ENCODE data around the gene MSRB1. TPM values are rescaled to one million over a fixed set of nuclear protein-coding genes. Genes with fewer than 3 reads are reported as not detected.

The MSRB1 gene
- total RNA-seq, 1 experiment from 2014 or later: 5.8 TPM

DNA sequence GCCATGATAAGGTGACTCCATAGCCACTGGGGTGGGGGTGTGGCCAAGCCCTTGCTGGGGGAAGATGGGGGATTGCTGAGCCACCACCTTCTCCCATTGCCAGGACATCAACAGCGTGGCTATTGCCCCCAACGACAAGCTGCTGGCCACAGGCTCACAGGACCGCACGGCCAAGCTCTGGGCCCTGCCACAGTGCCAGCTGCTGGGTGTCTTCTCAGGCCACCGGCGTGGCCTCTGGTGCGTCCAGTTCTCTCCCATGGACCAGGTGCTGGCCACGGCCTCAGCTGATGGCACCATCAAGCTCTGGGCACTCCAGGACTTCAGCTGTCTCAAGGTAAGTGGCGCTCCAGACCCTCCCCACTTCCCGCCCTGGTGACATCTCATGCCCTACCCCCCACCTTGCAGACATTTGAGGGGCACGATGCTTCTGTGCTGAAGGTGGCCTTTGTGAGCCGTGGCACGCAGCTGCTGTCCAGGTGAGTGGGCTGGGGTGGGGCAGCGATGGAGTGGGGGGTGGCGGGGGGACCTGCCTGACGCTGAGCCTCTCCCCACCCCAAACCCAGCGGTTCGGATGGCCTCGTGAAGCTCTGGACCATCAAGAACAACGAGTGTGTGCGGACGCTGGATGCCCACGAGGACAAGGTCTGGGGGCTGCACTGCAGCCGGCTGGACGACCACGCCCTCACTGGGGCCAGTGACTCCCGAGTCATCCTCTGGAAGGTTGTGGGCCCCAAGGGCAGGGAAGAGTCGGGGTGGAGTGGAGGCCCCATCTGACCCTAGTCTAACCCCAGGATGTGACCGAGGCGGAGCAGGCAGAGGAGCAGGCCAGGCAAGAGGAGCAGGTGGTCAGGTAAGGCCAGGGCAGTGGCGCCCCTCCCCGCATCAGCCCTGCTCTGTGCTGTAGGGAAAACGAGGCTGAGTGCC is 34.2 kb upstream of the MSRB1 start:
- DNase-seq (ENCODE audit: unreplicated experiment): no peak
- peaks cover 30% of the 10 kb centered on the region for H3K36me3 Mint-ChIP-seq (ENCODE audit: insufficient read depth, unreplicated experiment)
- BruUV-seq (replicated peaks): no TSS peak

GRCh38 chr16:1976216-1976520 is 33.2 kb upstream of the MSRB1 start:
- BruUV-seq (replicated peaks): no TSS peak
- H3K4me3 Mint-ChIP-seq (ENCODE audit: unreplicated experiment): no peak overlapping the region
- H3K4me1 Mint-ChIP-seq (ENCODE audit: insufficient read depth, unreplicated experiment): peaks cover 12% of the 10 kb centered on the region
- no peak overlapping the region for H3K27ac Mint-ChIP-seq (ENCODE audit: low read depth, unreplicated experiment)
- no peaks in the 10 kb centered on the region for H3K27me3 Mint-ChIP-seq (ENCODE audit: insufficient read depth, unreplicated experiment)
- H3K9me3 Mint-ChIP-seq (ENCODE audit: unreplicated experiment): no peaks in the 10 kb centered on the region
- CTCF ChIA-PET: no interaction called here
- TF ChIP-seq CTCF (IDR thresholded peaks at IDR 0.05; ENCODE audit: unreplicated experiment): no peak
- POLR2A ChIA-PET: interaction anchor here (1.2 kb wide), 1 partner anchor 179 kb away, joined by 3 read pairs; no protein-coding TSS in a partner anchor
- intact Hi-C loops (cut with micrococcal nuclease): no loop called here
- DNase-seq (ENCODE audit: unreplicated experiment): no peak
- H3K36me3 Mint-ChIP-seq (ENCODE audit: insufficient read depth, unreplicated experiment): peaks cover 30% of the 10 kb centered on the region

More for the DNA sequence above, 34.2 kb upstream of the MSRB1 start:
- Mint-ChIP-seq H3K27ac (ENCODE audit: low read depth, unreplicated experiment) (no peak overlapping the region), H3K9me3 (ENCODE audit: unreplicated experiment) (no peaks in the 10 kb centered on the region), H3K4me1 (ENCODE audit: insufficient read depth, unreplicated experiment) (peaks cover 6% of the 10 kb centered on the region), H3K4me3 (ENCODE audit: unreplicated experiment) (no peak overlapping the region), H3K27me3 (ENCODE audit: insufficient read depth, unreplicated experiment) (no peaks in the 10 kb centered on the region)
- ChIA-PET CTCF (interaction anchor here (0.5 kb wide), 1 partner anchor 165 kb away, joined by 3 read pairs; no protein-coding TSS in a partner anchor), POLR2A (interaction anchor here (0.5 to 6.2 kb wide), 5 partner anchors 11 to 227 kb away, joined by 3 to 56 read pairs (median 3); partner anchors contain the start of genes RPS2 and TRAF7)
- intact Hi-C loops (cut with micrococcal nuclease): no loop called here
- no peak for TF ChIP-seq CTCF (IDR thresholded peaks at IDR 0.05; ENCODE audit: unreplicated experiment)

DNA sequence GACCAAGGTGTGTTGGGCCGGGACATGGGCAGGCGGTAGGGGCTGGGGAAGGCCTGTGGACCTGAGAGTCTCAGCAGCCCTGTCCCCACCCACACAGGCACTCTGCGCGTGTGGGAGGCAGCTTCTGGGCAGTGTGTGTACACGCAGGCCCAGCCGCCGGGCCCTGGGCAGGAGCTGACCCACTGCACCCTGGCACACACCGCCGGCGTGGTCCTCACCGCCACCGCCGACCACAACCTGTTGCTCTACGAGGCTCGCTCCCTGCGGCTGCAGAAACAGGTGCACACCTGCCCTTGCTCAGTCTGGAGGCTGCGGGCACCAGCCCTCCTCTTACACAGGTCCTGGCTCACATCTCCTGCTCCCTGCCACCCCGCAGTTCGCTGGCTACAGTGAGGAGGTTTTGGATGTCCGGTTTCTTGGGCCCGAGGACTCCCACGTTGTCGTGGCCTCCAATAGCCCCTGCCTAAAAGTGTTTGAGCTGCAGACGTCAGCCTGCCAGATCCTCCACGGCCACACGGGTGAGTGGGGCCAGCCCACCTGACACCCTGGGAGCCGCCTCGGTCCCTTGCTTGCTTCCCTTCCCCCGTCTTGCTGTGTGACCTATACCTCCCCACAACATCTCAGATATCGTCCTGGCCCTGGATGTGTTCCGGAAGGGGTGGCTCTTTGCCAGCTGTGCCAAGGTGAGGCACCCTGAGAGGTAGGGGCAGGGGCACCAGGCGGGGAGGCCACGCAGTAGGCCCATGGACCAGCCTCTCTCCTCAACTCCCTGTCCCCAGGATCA is 32.6 kb upstream of the MSRB1 start:
- POLR2A ChIA-PET: interaction anchor here (0.5 to 1.2 kb wide), 5 partner anchors 9 to 512 kb away, joined by 3 to 6 read pairs (median 3); partner anchors contain the start of gene RPS2
- Mint-ChIP-seq H3K27ac (ENCODE audit: low read depth, unreplicated experiment) (no peak overlapping the region), H3K9me3 (ENCODE audit: unreplicated experiment) (no peaks in the 10 kb centered on the region), H3K27me3 (ENCODE audit: insufficient read depth, unreplicated experiment) (no peaks in the 10 kb centered on the region), H3K4me1 (ENCODE audit: insufficient read depth, unreplicated experiment) (peaks cover 13% of the 10 kb centered on the region), H3K36me3 (ENCODE audit: insufficient read depth, unreplicated experiment) (peaks cover 30% of the 10 kb centered on the region), H3K4me3 (ENCODE audit: unreplicated experiment) (no peak overlapping the region)
- BruUV-seq (replicated peaks): TSS peak; percentile 10
- no peak for TF ChIP-seq CTCF (IDR thresholded peaks at IDR 0.05; ENCODE audit: unreplicated experiment)
- CTCF ChIA-PET: no interaction called here
- intact Hi-C loops (cut with micrococcal nuclease): no loop called here
- DNase-seq (ENCODE audit: unreplicated experiment): no peak
